OCI-LY1 (cell line): ENCODE results near the gene NUCB1.
"Not testable (repeated sequence)": the region's sequence is repeated elsewhere in the genome, so short reads cannot be mapped to it uniquely, and the experiment has no call there.

Source experiments
- H2AFZ ChIP-seq: fragments of 200-600 bp; sonication (generic), shearing (Covaris generic); 2 replicates; pipeline ENCODE4 v1.6.0; 2014; ENCODE audit warnings: antibody characterized with exemption, mild to moderate bottlenecking, low read length
- H3F3A ChIP-seq: fragments of 200-600 bp; sonication (generic), shearing (Covaris generic); 2 replicates; pipeline ENCODE4 v1.6.0; 2014; ENCODE audit warnings: mild to moderate bottlenecking, antibody characterized with exemption, low read length, moderate library complexity; ENCODE audit not compliant: insufficient read depth
- H3K27ac ChIP-seq: fragments of 200-600 bp; sonication (generic); 2 replicates; pipeline ENCODE4 v1.5.1; 2014; ENCODE audit warnings: low read length, mixed run types, mild to moderate bottlenecking, low read depth; ENCODE audit not compliant: poor library complexity, severe bottlenecking
- H3K27me3 ChIP-seq: fragments of 200-600 bp; sonication (generic); 2 replicates; pipeline ENCODE4 v1.6.0; 2014; ENCODE audit warnings: antibody characterized with exemption, mild to moderate bottlenecking, low read length, moderate library complexity; ENCODE audit not compliant: insufficient read depth
- H3K36me3 ChIP-seq: fragments of 200-600 bp; sonication (generic); 2 replicates; pipeline ENCODE4 v1.6.1; 2014; ENCODE audit warnings: mild to moderate bottlenecking, antibody characterized with exemption, low read length, moderate library complexity, mixed read lengths; ENCODE audit not compliant: insufficient read depth
- H3K4me1 ChIP-seq: fragments of 200-600 bp; sonication (generic); 2 replicates; pipeline ENCODE4 v1.5.1; 2014; ENCODE audit warnings: mild to moderate bottlenecking, low read length, moderate library complexity; ENCODE audit not compliant: insufficient read depth, severe bottlenecking
- H3K4me2 ChIP-seq: fragments of 200-600 bp; sonication (generic), shearing (Covaris generic); 2 replicates; pipeline ENCODE4 v1.6.1; 2014; ENCODE audit warnings: low read length
- H3K4me3 ChIP-seq: fragments of 200-600 bp; sonication (generic); 2 replicates; pipeline ENCODE4 v1.5.1; 2014; ENCODE audit warnings: low read length, low read depth, mild to moderate bottlenecking, mixed read lengths; ENCODE audit not compliant: poor library complexity, severe bottlenecking
- H3K79me2 ChIP-seq: fragments of 200-600 bp; shearing (Covaris generic); 2 replicates; pipeline ENCODE4 v1.6.1; 2016; ENCODE audit warnings: mixed run types, low read length, mixed read lengths; ENCODE audit not compliant: insufficient read depth
- H3K9ac ChIP-seq: fragments of 200-600 bp; sonication (generic), shearing (Covaris generic); 2 replicates; pipeline ENCODE4 v1.6.1; 2014; ENCODE audit warnings: mild to moderate bottlenecking, low read length, mixed read lengths
- H3K9me2 ChIP-seq: fragments of 200-600 bp; sonication (generic), shearing (Covaris generic); 2 replicates; pipeline ENCODE4 v1.6.1; 2014; ENCODE audit warnings: low read depth, mild to moderate bottlenecking, low read length, mixed read lengths
- H3K9me3 ChIP-seq: fragments of 200-600 bp; shearing (Covaris generic); 2 replicates; pipeline ENCODE4 v1.6.1; 2014; ENCODE audit warnings: low read length, mixed read lengths
- H4K20me1 ChIP-seq: fragments of 200-600 bp; sonication (generic), shearing (Covaris generic); 2 replicates; pipeline ENCODE4 v1.6.0; 2016; ENCODE audit warnings: mild to moderate bottlenecking, low read length; ENCODE audit not compliant: insufficient read depth
- EZH2 ChIP-seq: fragments of 200-600 bp; sonication (generic), shearing (Covaris generic); IDR thresholded peaks from 2 replicates; pipeline ENCODE4 v1.8.0; 2017; ENCODE audit warnings: borderline replicate concordance, mixed run types, mild to moderate bottlenecking, antibody characterized with exemption, low read length, moderate library complexity, mixed read lengths
- TF ChIP-seq, protein P1 (sequence below): fragments of 200-600 bp; sonication (generic), shearing (Covaris generic); IDR thresholded peaks from 2 replicates; pipeline ENCODE4 v1.5.1; 2017; ENCODE audit warnings: mild to moderate bottlenecking, antibody characterized with exemption, low read length, moderate library complexity, mixed read lengths

Gene NUCB1

GRCh38 chr19:48915757-48916156 is 15.6 kb downstream of the NUCB1 start:
- no peak for TF ChIP-seq EZH2
- TF ChIP-seq, protein P1, sequence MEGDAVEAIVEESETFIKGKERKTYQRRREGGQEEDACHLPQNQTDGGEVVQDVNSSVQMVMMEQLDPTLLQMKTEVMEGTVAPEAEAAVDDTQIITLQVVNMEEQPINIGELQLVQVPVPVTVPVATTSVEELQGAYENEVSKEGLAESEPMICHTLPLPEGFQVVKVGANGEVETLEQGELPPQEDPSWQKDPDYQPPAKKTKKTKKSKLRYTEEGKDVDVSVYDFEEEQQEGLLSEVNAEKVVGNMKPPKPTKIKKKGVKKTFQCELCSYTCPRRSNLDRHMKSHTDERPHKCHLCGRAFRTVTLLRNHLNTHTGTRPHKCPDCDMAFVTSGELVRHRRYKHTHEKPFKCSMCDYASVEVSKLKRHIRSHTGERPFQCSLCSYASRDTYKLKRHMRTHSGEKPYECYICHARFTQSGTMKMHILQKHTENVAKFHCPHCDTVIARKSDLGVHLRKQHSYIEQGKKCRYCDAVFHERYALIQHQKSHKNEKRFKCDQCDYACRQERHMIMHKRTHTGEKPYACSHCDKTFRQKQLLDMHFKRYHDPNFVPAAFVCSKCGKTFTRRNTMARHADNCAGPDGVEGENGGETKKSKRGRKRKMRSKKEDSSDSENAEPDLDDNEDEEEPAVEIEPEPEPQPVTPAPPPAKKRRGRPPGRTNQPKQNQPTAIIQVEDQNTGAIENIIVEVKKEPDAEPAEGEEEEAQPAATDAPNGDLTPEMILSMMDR: no peak
- Histone ChIP-seq H3K9me2 (no peaks in the 10 kb centered on the region), H3K9me3 (no peaks in the 10 kb centered on the region), H3F3A (no peaks in the 10 kb centered on the region), H2AFZ (no peak overlapping the region), H3K79me2 (no peaks in the 10 kb centered on the region), H4K20me1 (no peaks in the 10 kb centered on the region), H3K4me1 (peaks cover 11% of the 10 kb centered on the region), H3K4me3 (no peak overlapping the region), H3K4me2 (no peak overlapping the region), H3K27me3 (no peaks in the 10 kb centered on the region), H3K36me3 (peaks cover 49% of the 10 kb centered on the region), H3K9ac (no peak overlapping the region), H3K27ac (no peak overlapping the region)

DNA sequence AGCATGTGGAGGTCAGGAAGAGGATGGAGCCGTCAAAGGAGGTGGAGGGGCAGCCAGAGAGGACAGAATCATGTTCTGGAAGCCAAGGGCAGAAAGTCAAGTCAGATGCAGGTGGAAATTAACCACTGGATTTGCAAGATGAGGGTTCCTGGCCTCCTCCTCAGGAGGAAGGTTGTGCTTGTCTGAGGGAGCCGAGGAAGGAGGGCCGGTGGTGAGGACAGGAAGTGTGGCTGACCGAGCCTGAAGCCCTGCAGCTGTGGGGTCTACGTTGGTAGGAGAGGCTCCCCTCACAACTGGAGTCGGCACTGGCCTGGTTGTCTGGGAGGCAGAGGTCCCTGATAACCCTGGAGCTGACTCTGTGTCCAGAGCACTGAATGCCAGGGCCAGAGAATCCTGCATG is 18.0 kb downstream of the NUCB1 start:
- Histone ChIP-seq H3K4me2 (no peak overlapping the region), H3K9ac (no peak overlapping the region)
- TF ChIP-seq, protein P1: no peak
- no peak for TF ChIP-seq EZH2

DNA sequence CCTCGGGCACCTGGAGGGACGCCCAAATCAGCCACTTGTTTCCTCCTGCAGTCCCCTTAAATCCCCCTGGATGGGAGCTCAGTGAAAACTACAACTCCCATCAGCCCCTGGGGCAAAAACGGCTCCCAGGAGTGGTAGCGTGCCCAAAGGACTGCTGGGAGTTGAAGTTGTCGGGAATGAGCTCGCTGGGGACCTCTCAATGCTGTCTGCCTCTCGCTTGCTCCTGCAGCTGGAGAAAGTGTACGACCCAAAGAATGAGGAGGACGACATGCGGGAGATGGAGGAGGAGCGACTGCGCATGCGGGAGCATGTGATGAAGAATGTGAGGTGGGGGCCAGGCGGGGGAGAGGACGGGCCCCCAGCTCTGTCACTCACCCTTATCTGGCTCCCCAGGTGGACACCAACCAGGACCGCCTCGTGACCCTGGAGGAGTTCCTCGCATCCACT is 18.7 kb downstream of the NUCB1 start:
- Histone ChIP-seq H2AFZ (no peak overlapping the region), H4K20me1 (no peaks in the 10 kb centered on the region), H3F3A (no peaks in the 10 kb centered on the region), H3K9me2 (no peaks in the 10 kb centered on the region), H3K4me3 (no peak overlapping the region), H3K9ac (no peak overlapping the region), H3K4me1 (peaks cover 11% of the 10 kb centered on the region), H3K79me2 (no peaks in the 10 kb centered on the region), H3K27ac (no peak overlapping the region), H3K4me2 (no peak overlapping the region), H3K9me3 (no peaks in the 10 kb centered on the region), H3K36me3 (peaks cover 25% of the 10 kb centered on the region), H3K27me3 (no peaks in the 10 kb centered on the region)
- no peak for TF ChIP-seq EZH2
- TF ChIP-seq, protein P1: no peak

More for the DNA sequence above, 18.0 kb downstream of the NUCB1 start:
- Histone ChIP-seq H4K20me1 (no peaks in the 10 kb centered on the region), H3K27me3 (no peaks in the 10 kb centered on the region), H3F3A (no peaks in the 10 kb centered on the region), H2AFZ (no peak overlapping the region), H3K36me3 (peaks cover 33% of the 10 kb centered on the region), H3K9me2 (no peaks in the 10 kb centered on the region), H3K4me1 (peaks cover 11% of the 10 kb centered on the region), H3K79me2 (no peaks in the 10 kb centered on the region), H3K27ac (no peak overlapping the region), H3K9me3 (no peaks in the 10 kb centered on the region), H3K4me3 (no peak overlapping the region)

DNA sequence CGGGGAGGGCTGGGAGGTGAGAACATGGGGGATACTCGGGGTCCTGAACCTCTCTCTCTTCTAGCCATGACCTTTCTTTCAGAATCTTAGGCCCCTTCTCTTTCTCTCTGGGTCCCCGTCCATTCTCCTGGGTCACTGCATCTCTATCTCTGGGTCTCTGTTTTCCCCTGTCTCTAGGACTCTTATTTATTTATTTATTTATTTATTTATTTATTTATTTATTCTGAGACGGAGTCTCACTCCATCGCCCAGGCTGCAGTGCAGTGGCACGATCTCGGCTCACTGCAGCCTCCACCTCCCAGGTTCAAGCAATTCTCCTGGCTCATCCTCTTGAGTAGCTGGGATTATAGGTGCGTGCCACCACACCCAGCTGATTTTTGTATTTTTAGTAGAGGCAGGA is 19.2 kb downstream of the NUCB1 start:
- H2AFZ ChIP-seq, H3K4me2 ChIP-seq, H3K9me3 ChIP-seq, H3K4me3 ChIP-seq, H4K20me1 ChIP-seq, H3K79me2 ChIP-seq, H3K9me2 ChIP-seq, H3F3A ChIP-seq, H3K9ac ChIP-seq, H3K27ac ChIP-seq, H3K27me3 ChIP-seq: not testable (repeated sequence)
- Histone ChIP-seq H3K4me1 (peaks cover 11% of the 10 kb centered on the region), H3K36me3 (peaks cover 22% of the 10 kb centered on the region; the same call in 1 of the 2 replicates)
